K562 (cell line): Measurements from ENCODE around the gene NCOR2. TPM values are rescaled to one million over a fixed set of nuclear protein-coding genes. Genes with fewer than 3 reads are reported as not detected.

Experiments used
- ATAC-seq: fragments of 200-7000 bp; cut with Tn5 transposase; 3 replicates; pipeline ENCODE4 v1.9.1; 2020; ENCODE audit warnings: moderate library complexity
- Bru-seq: library from RNA; stranded (reverse); fragments of 400-500 nt; gene quantifications from one replicate; lab custom pipeline; 2021; lab: Mats Ljungman, UMichigan
- BruChase-seq, 2 experiments: library from RNA; stranded (reverse); fragments of 400-500 nt; gene quantifications; one replicate each; lab custom pipeline; 2021; lab: Mats Ljungman, UMichigan
- BruUV-seq: library from RNA; stranded (reverse); fragments of 400-500 nt; replicated peaks from 2 replicates; lab custom pipeline; 2021; lab: Mats Ljungman, UMichigan
- CTCF ChIA-PET: fragments of 300-600 bp; formaldehyde crosslinking; extraction: SDS; loops from one replicate; lab custom pipeline; 2021; ENCODE audit warnings: low intra/inter-chr PET ratio; lab: Yijun Ruan, JAX
- POLR2A ChIA-PET: fragments of 300-600, 350-650 bp; sonication (Branson Sonifier 250); formaldehyde crosslinking; extraction: SDS; loops from one replicate; lab custom pipeline; 2021; ENCODE audit warnings: antibody characterized with exemption, inconsistent platforms; lab: Yijun Ruan, JAX
- DNase-seq, 4 experiments: peaks; one replicate each; pipeline versions ENCODE4 v3.0.0 to v3.0.0-alpha.2; 2011 to 2018; ENCODE audit warnings: low spot score in 3 of 4, mixed read lengths in 3 of 4; ENCODE audit errors: extremely low read depth in 1 of 4
- FAIRE-seq: peaks from 2 replicates; lab custom pipeline; 2011; peaks lifted over from hg19 to GRCh38; lab: Jason Lieb, UNC
- H2AFZ ChIP-seq: 2 replicates; pipeline ENCODE4 v1.6.0; 2011; ENCODE audit warnings: low read depth, low read length, control low read depth, inconsistent platforms
- H3K27ac ChIP-seq: fragments of 200-600 bp; 3 replicates; pipeline ENCODE4 v1.8.0; 2011; ENCODE audit warnings: low read depth, mild to moderate bottlenecking, control low read depth, inconsistent platforms, low read length, moderate library complexity, mixed read lengths; ENCODE audit errors: extremely low read depth
- H3K27me3 ChIP-seq, 2 experiments: fragments of 300-600 bp in 1 of 2; 2 replicates in 1 of 2; 3 replicates in 1 of 2; pipeline versions ENCODE4 v1.6.0 to v1.8.0; 2011; ENCODE audit warnings: inconsistent platforms in 2 of 2, low read length in 2 of 2, mild to moderate bottlenecking in 1 of 2, mixed read lengths in 1 of 2, moderate library complexity in 1 of 2; ENCODE audit not compliant: control insufficient read depth in 2 of 2, insufficient read depth in 2 of 2
- H3K36me3 ChIP-seq: fragments of 300-600 bp; 3 replicates; pipeline ENCODE4 v1.8.0; 2011; ENCODE audit warnings: mild to moderate bottlenecking, low read length, inconsistent platforms; ENCODE audit not compliant: control insufficient read depth, insufficient read depth
- H3K4me1 ChIP-seq, 2 experiments: fragments of 200-600 bp in 1 of 2; replicated peaks in 1 of 2; 2 replicates in 1 of 2; 3 replicates in 1 of 2; pipeline versions ENCODE4 v1.5.1 to v1.8.0; 2011; ENCODE audit warnings: inconsistent platforms in 2 of 2, low read length in 2 of 2, mild to moderate bottlenecking in 1 of 2, mixed read lengths in 1 of 2, moderate library complexity in 1 of 2; ENCODE audit not compliant: control insufficient read depth in 2 of 2, insufficient read depth in 2 of 2
- H3K4me2 ChIP-seq: 2 replicates; pipeline ENCODE4 v1.6.1; 2011; ENCODE audit warnings: low read length, control low read depth, inconsistent platforms, mixed read lengths; ENCODE audit not compliant: insufficient read depth
- H3K4me3 ChIP-seq: fragments of 200-600 bp; sonication (generic), shearing (Covaris generic); 2 replicates; pipeline ENCODE4 v1.5.1; 2016; ENCODE audit warnings: control low read depth, inconsistent platforms
- H3K79me2 ChIP-seq: fragments of 200-600 bp; 3 replicates; pipeline ENCODE4 v1.8.0; 2011; ENCODE audit warnings: low read length, inconsistent platforms; ENCODE audit not compliant: control insufficient read depth, insufficient read depth
- H3K9ac ChIP-seq, 2 experiments: 2 replicates each; pipeline versions ENCODE4 v1.6.0 to v1.6.1; 2011; ENCODE audit warnings: low read depth in 2 of 2, low read length in 2 of 2, control low read depth in 1 of 2, inconsistent platforms in 1 of 2, mild to moderate bottlenecking in 1 of 2, mixed read lengths in 1 of 2; ENCODE audit not compliant: insufficient read depth in 1 of 2
- H3K9me1 ChIP-seq: one replicate; pipeline ENCODE4 v1.6.0; 2011; ENCODE audit warnings: inconsistent platforms, mild to moderate bottlenecking, low read length, moderate library complexity; ENCODE audit not compliant: control insufficient read depth, insufficient read depth
- H3K9me3 ChIP-seq: replicated peaks from 2 replicates; pipeline ENCODE4 v1.5.1; 2011; ENCODE audit warnings: low read depth, low read length, inconsistent platforms; ENCODE audit not compliant: control insufficient read depth, insufficient read depth
- H4K20me1 ChIP-seq: replicated peaks from 2 replicates; pipeline ENCODE4 v1.6.1; 2011; ENCODE audit warnings: low read length, inconsistent platforms, mixed read lengths; ENCODE audit not compliant: control insufficient read depth, insufficient read depth
- KLF10 ChIP-seq: fragments of 250-450 bp; sonication (Bioruptor Pico); IDR thresholded peaks from 2 replicates; pipeline ENCODE4 v1.6.1; 2021; ENCODE audit warnings: matching md5 sums
- MNT ChIP-seq, 2 experiments: fragments of 450-650 bp; conservative IDR thresholded peaks; 2 replicates each; pipeline ENCODE4 v1.6.1; 2017; ENCODE audit warnings: mild to moderate bottlenecking in 2 of 2, moderate library complexity in 2 of 2
- PRMT5 ChIP-seq: sonication (generic); formaldehyde crosslinking; IDR thresholded peaks from 2 replicates; pipeline ENCODE4 v1.5.0; 2020; ENCODE audit warnings: missing genetic modification reagents
- WGBS: fragments of 100-300 bp; shearing (Covaris generic); methylation state at CpG from one replicate; pipeline ENCODE4 v1.1.6; 2016; ENCODE audit warnings: low coverage, mixed read lengths; ENCODE audit not compliant: insufficient coverage; ENCODE audit errors: missing lambda C conversion rate; 5-methylcytosine and 5-hydroxymethylcytosine counted together
- in situ Hi-C: fragments of 300-500 bp; cut with MboI; formaldehyde crosslinking; loops from 4 replicates; pipeline ENCODE4 v1.15.0; 2018; ENCODE audit warnings: inconsistent platforms, mixed read lengths
- intact Hi-C: fragments of 100-400 bp; cut with micrococcal nuclease; formaldehyde crosslinking; loops from 2 replicates; pipeline ENCODE4 v1.14.2; 2022
- long read RNA-seq, 3 experiments: library from polyadenylated mRNA in 2 of 3; library from RNA in 1 of 3; unstranded in 2 of 3; stranded (forward) in 1 of 3; transcript quantifications; one replicate each; pipeline ENCODE4 v2.0.0, GENCODE V29; 2019 to 2022
- polyA minus RNA-seq, 3 experiments: library from RNA; depleted of rRNA, polyadenylated mRNA; stranded (reverse); fragments of >200 nt; gene quantifications; 2 replicates each; pipeline ENCODE4 v1.2.3, GENCODE V29; 2011
- polyA plus RNA-seq, 8 experiments: library from polyadenylated mRNA; depleted of rRNA in 4 of 8; stranded (reverse) in 5 of 8; unstranded in 3 of 8; fragments of >200 nt; fragmentation: Nextera tagmentation in 2 of 8; fragmentation: Illumina TruSeq in 1 of 8; extraction: Ambion mirVana in 2 of 8; extraction: Trizol in 1 of 8; gene quantifications; 2 replicates each; pipeline versions ENCODE4 v1.2.1 to v1.2.3, GENCODE V29; 2011 to 2014; ENCODE audit warnings: inconsistent platforms in 1 of 8, missing spikeins in 1 of 8
- total RNA-seq, 7 experiments: library from RNA; depleted of rRNA in 6 of 7; stranded (reverse); fragments of >200 nt in 6 of 7; fragmentation: Illumina TruSeq in 2 of 7; extraction: Trizol in 2 of 7; gene quantifications; 2 replicates each; pipeline versions ENCODE4 v1.2.1 to v1.2.3, GENCODE V29; 2011 to 2021; ENCODE audit warnings: low replicate concordance in 1 of 7
- TF ChIP-seq, protein P1 (sequence below), 2 experiments: fragments of 450-650 bp in 1 of 2; sonication (generic) in 1 of 2; formaldehyde crosslinking in 1 of 2; IDR thresholded peaks; 2 replicates each; pipeline versions ENCODE4 v1.7.1 to v1.9.0; 2016 to 2022; ENCODE audit warnings: inconsistent platforms in 1 of 2, mild to moderate bottlenecking in 1 of 2, missing genetic modification reagents in 1 of 2

Gene NCOR2
- 66.7 and 165 TPM in 2 replicates for total RNA-seq (2011; cell fraction: chromatin; rRNA removed; ENCODE audit: low replicate concordance)
- total RNA-seq (2011; cell fraction: nucleolus; rRNA removed), result 51.9 and 54.2 TPM in 2 replicates
- total RNA-seq (2011; cell fraction: nucleoplasm; rRNA removed), result 57.6 and 83.1 TPM in 2 replicates
- total RNA-seq (2014; rRNA removed) (18.2 and 22.3 TPM in 2 replicates), total RNA-seq (2014; rRNA removed; fragmentation: Illumina TruSeq; extraction: Trizol) (2.8 and 4.1 TPM in 2 replicates), total RNA-seq (2015; rRNA removed; fragmentation: Illumina TruSeq; extraction: Trizol) (8.1 and 8.4 TPM in 2 replicates), total RNA-seq (2021) (124 and 126 TPM in 2 replicates), polyA plus RNA-seq (2011; rRNA removed) (3.1 and 4.2 TPM in 2 replicates), polyA plus RNA-seq (2014; fragmentation: Illumina TruSeq; extraction: Trizol) (22.6 and 36.3 TPM in 2 replicates), polyA plus RNA-seq (2014; fragmentation: Nextera tagmentation; extraction: Ambion mirVana) (under 1 TPM; 0.18 to 0.20 TPM), polyA plus RNA-seq (2014; rRNA removed) (24.9 and 29.2 TPM in 2 replicates), polyA minus RNA-seq (2011; rRNA and poly(A)+ RNA removed) (7.3 and 9.9 TPM in 2 replicates), Bru-seq, nascent RNA (percentile 68 among the genes with signal in this experiment), BruChase-seq, experiment 1, labeled RNA remaining after a 2-hour chase (percentile 60 among the genes with signal in this experiment), BruChase-seq, experiment 2, labeled RNA remaining after a 6-hour chase (percentile 61 among the genes with signal in this experiment)
- polyA plus RNA-seq (2011; cell fraction: cytosol; rRNA removed), result 4.1 and 9.7 TPM in 2 replicates
- 20.4 and 29.6 TPM in 2 replicates for polyA plus RNA-seq (2011; cell fraction: nucleus; rRNA removed)
- 56.5 and 65.0 TPM in 2 replicates for polyA plus RNA-seq (2012)
- polyA minus RNA-seq (2011; cell fraction: cytosol; rRNA and poly(A)+ RNA removed), result 27.1 and 60.8 TPM in 2 replicates
- 18.8 and 19.2 TPM in 2 replicates for polyA minus RNA-seq (2011; cell fraction: nucleus; rRNA and poly(A)+ RNA removed)
- long read RNA-seq, experiment 1, partial matches to known transcripts, result 64 of 161 reads
- long read RNA-seq, experiment 1, other reads (novel, unspliced or antisense), result 96 of 161 reads
- long read RNA-seq, experiment 2, partial matches to known transcripts, result 20 of 50 reads
- long read RNA-seq, experiment 2, other reads (novel, unspliced or antisense), result 30 of 50 reads
- long read RNA-seq, experiment 3, partial matches to known transcripts, result 2 of 5 reads
- long read RNA-seq, experiment 3, other reads (novel, unspliced or antisense), result 3 of 5 reads

GRCh38 chr12:124566997-124567672, at the start of gene NCOR2:
Gene NCOR2, minus strand, starts transcription at chr12:124567612. Its CDS starts 72,361 bp downstream, at chr12:124495251.
- Histone ChIP-seq H3K4me3 (peak within 1 kb of the TSS; percentile 96), H3K27ac (peak within 1 kb of the TSS; percentile 88), H4K20me1 (peaks cover 29% of the 10 kb centered on the region), H3K9me3 (no peaks in the 10 kb centered on the region), H3K4me1 (peaks cover 13 to 54% of the 10 kb centered on the region in 2 experiments), H3K4me2 (peak within 1 kb of the TSS; percentile 88), H3K36me3 (peaks cover 10% of the 10 kb centered on the region; the same call in 1 of the 3 replicates), H3K9ac (peak within 1 kb of the TSS; percentile 71 to 95; a peak in 3 of 4 replicates), H3K27me3 (no peaks in the 10 kb centered on the region), H2AFZ (peak within 1 kb of the TSS; percentile 90), H3K79me2 (peaks cover 51% of the 10 kb centered on the region), H3K9me1 (no peaks in the 10 kb centered on the region)
- WGBS, result 5% methylated on average over 8 of the region's 106 CpGs
- DNase-seq (peak; percentile 45 to 85 (median 76)), FAIRE-seq (no peak), ATAC-seq (peak; percentile 39)
- CTCF ChIA-PET, result interaction anchor here (0.6 kb wide), 1 partner anchor 234 kb away, joined by 3 read pairs; no protein-coding TSS in a partner anchor
- POLR2A ChIA-PET, result interaction anchor here (0.6 to 1.5 kb wide), 2 partner anchors 16 to 115 kb away, joined by 3 to 5 read pairs; no protein-coding TSS in a partner anchor
- in situ Hi-C loops, result no loop called here
- BruUV-seq, result no TSS peak
- intact Hi-C loops, result loop anchor here (5.0 kb wide), 2 partner anchors 75 to 185 kb away; no protein-coding TSS in a partner anchor
- TF ChIP-seq PRMT5 (CRISPR knock-in tag) (no peak), MNT (conservative IDR thresholded peaks at IDR 0.05) (no peak), KLF10 (CRISPR knock-in tag) (no peak)
- TF ChIP-seq, protein P1, sequence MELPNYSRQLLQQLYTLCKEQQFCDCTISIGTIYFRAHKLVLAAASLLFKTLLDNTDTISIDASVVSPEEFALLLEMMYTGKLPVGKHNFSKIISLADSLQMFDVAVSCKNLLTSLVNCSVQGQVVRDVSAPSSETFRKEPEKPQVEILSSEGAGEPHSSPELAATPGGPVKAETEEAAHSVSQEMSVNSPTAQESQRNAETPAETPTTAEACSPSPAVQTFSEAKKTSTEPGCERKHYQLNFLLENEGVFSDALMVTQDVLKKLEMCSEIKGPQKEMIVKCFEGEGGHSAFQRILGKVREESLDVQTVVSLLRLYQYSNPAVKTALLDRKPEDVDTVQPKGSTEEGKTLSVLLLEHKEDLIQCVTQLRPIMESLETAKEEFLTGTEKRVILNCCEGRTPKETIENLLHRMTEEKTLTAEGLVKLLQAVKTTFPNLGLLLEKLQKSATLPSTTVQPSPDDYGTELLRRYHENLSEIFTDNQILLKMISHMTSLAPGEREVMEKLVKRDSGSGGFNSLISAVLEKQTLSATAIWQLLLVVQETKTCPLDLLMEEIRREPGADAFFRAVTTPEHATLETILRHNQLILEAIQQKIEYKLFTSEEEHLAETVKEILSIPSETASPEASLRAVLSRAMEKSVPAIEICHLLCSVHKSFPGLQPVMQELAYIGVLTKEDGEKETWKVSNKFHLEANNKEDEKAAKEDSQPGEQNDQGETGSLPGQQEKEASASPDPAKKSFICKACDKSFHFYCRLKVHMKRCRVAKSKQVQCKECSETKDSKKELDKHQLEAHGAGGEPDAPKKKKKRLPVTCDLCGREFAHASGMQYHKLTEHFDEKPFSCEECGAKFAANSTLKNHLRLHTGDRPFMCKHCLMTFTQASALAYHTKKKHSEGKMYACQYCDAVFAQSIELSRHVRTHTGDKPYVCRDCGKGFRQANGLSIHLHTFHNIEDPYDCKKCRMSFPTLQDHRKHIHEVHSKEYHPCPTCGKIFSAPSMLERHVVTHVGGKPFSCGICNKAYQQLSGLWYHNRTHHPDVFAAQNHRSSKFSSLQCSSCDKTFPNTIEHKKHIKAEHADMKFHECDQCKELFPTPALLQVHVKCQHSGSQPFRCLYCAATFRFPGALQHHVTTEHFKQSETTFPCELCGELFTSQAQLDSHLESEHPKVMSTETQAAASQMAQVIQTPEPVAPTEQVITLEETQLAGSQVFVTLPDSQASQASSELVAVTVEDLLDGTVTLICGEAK (IDR thresholded peaks at IDR 0.05), result no peak
- TF ChIP-seq, protein P1 (CRISPR knock-in tag; IDR thresholded peaks at IDR 0.05), result no peak
